SK-N-SH treated with all-trans-retinoic acid at 6 μM for 48 hours (cell line): Measurements from ENCODE around the gene VAC14.

Experiments
- RARB ChIP-seq: fragments of 250-450 bp; sonication (Bioruptor Pico); IDR thresholded peaks from 2 replicates; pipeline ENCODE4 v1.8.0; 2021; ENCODE audit warnings: mild to moderate bottlenecking, moderate library complexity
- TOX ChIP-seq: fragments of 250-450 bp; sonication (Bioruptor Pico); IDR thresholded peaks from 2 replicates; pipeline ENCODE4 v1.8.0; 2021; ENCODE audit warnings: mild to moderate bottlenecking, moderate library complexity, borderline replicate concordance

- TF ChIP-seq TOX (CRISPR knock-in tag) (no peak), RARB (CRISPR knock-in tag) (no peak)
Measured at GRCh38 chr16:70647441-70648359, 153.3 kb downstream of the VAC14 start.
